Hepatocyte (in vitro differentiated cells): ENCODE results near the gene DNAH17.

Experiments used
- CTCF ChIP-seq: fragments of 200-600 bp; sonication (generic); IDR thresholded peaks from 2 replicates; pipeline ENCODE4 v1.5.1; 2016; ENCODE audit warnings: antibody characterized with exemption, mild to moderate bottlenecking; ENCODE audit not compliant: poor library complexity
- EZH2 ChIP-seq: fragments of 200-600 bp; sonication (generic); IDR thresholded peaks from 2 replicates; pipeline ENCODE4 v1.6.1; 2016; ENCODE audit warnings: antibody characterized with exemption, mild to moderate bottlenecking, borderline replicate concordance

GRCh38 chr17:78422267-78422605 is 155.0 kb downstream of the DNAH17 start:
- TF ChIP-seq CTCF = no peak
- TF ChIP-seq EZH2 = no peak
